SU-DHL-6 (cell line): ENCODE measurements around the gene GJD4.

Experiments used
- CTCF ChIP-seq: fragments of 200-600 bp; sonication (generic); IDR thresholded peaks from one replicate; pipeline ENCODE4 v1.5.1; 2017; ENCODE audit warnings: antibody characterized with exemption, mild to moderate bottlenecking, low read length, moderate library complexity; ENCODE audit not compliant: insufficient read depth, poor library complexity, severe bottlenecking
- EZH2phosphoT487 ChIP-seq: fragments of 200-600 bp; sonication (generic), shearing (Covaris generic); conservative IDR thresholded peaks from 2 replicates; pipeline ENCODE4 v1.6.1; 2018; ENCODE audit warnings: mild to moderate bottlenecking, antibody characterized with exemption, low read length, moderate library complexity, mixed read lengths

DNA sequence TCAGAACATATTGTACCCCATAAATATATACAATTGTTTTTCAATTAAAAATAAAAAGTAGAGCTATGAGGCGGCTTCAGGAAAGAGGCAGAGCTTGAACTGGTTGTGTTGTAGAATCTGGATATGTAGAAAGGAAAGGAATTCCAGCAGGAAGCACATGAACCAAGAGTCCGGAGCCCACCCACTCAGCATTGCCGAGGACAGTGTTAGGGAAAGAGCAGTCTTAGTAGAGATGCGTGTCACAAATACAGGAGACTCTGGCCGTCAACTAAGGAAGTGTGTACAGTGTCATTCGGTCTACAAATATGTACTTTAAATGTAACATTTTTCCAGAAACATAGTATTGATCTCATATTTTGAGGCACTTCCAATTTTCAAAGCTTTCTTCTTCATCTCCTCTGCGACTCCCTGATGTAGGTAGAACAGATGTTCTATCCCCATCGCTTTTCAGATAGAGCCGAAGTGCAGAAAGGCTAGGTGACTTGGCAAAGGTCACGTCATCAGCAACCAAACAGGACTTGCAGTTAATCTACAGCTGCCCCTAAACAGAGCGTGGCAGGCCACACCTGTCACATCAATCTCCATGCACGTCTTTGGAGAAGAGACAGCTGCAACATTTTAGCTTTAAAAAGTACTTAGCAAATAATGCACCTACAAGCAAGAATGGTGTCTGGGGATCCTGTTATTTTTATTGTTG, 25.3 kb upstream of the GJD4 start:
- TF ChIP-seq CTCF (no peak), EZH2phosphoT487 (no peak)
